GM12878 (cell line): Measurements from ENCODE around the gene CTNNA3. TPM values are rescaled to one million over a fixed set of nuclear protein-coding genes. Genes with fewer than 3 reads are reported as not detected.

Source experiments
- ATAC-seq: fragments of 200-7000 bp; cut with Tn5 transposase; 3 replicates; pipeline ENCODE4 v1.9.1; 2020; ENCODE audit warnings: mild to moderate bottlenecking, moderate library complexity
- BruUV-seq: library from RNA; stranded (reverse); fragments of 400-500 nt; replicated peaks from 2 replicates; lab custom pipeline; 2021; lab: Mats Ljungman, UMichigan
- CTCF ChIA-PET: fragments of 300-600 bp; sonication (Branson Sonifier 250); formaldehyde crosslinking; extraction: SDS; loops from one replicate; lab custom pipeline; 2021; ENCODE audit warnings: inconsistent platforms; lab: Yijun Ruan, JAX
- POLR2A ChIA-PET: fragments of 350-600 bp; formaldehyde crosslinking; extraction: SDS; loops from one replicate; lab custom pipeline; 2021; ENCODE audit warnings: inconsistent platforms; lab: Charles Lee
- RAD21 ChIA-PET: fragments of 300-600 bp; sonication (Branson Sonifier 250); formaldehyde crosslinking; loops from one replicate; lab custom pipeline; 2023; ENCODE audit warnings: antibody characterized with exemption; ENCODE audit not compliant: unreplicated experiment; lab: Charles Lee
- SMC1A ChIA-PET: fragments of 300-600 bp; sonication (Branson Sonifier 250); formaldehyde crosslinking; loops from one replicate; lab custom pipeline; 2023; ENCODE audit not compliant: unreplicated experiment, uncharacterized antibody; lab: Charles Lee
- DNase-seq: peaks from one replicate; pipeline ENCODE4 v3.0.0-alpha.2; 2011; ENCODE audit warnings: low read depth, low spot score
- FAIRE-seq: peaks from 3 replicates; lab custom pipeline; 2011; peaks lifted over from hg19 to GRCh38; lab: Jason Lieb, UNC
- H2AFZ ChIP-seq: 2 replicates; pipeline ENCODE4 v1.6.0; 2011; ENCODE audit warnings: low read depth, low read length, control low read depth; ENCODE audit not compliant: control insufficient read depth
- H3K27ac ChIP-seq: 2 replicates; pipeline ENCODE4 v1.5.1; 2011; ENCODE audit warnings: control low read depth; ENCODE audit not compliant: control insufficient read depth, insufficient read depth
- H3K27me3 ChIP-seq, 2 experiments: replicated peaks in 1 of 2; 2 replicates each; pipeline versions ENCODE4 v1.6.0 to v1.6.1; 2011; ENCODE audit warnings: low read length in 1 of 2; ENCODE audit not compliant: control insufficient read depth in 2 of 2, insufficient read depth in 2 of 2
- H3K36me3 ChIP-seq, 2 experiments: 2 replicates each; pipeline ENCODE4 v1.5.1; 2011; ENCODE audit warnings: low read length in 1 of 2; ENCODE audit not compliant: control insufficient read depth in 2 of 2, insufficient read depth in 2 of 2
- H3K4me1 ChIP-seq: 2 replicates; pipeline ENCODE4 v1.6.1; 2011; ENCODE audit warnings: mild to moderate bottlenecking, low read length, moderate library complexity, mixed read lengths; ENCODE audit not compliant: control insufficient read depth, insufficient read depth
- H3K4me2 ChIP-seq: 2 replicates; pipeline ENCODE4 v1.6.0; 2011; ENCODE audit warnings: control low read depth; ENCODE audit not compliant: control insufficient read depth, insufficient read depth
- H3K4me3 ChIP-seq: fragments of 200-600 bp; sonication (generic); 2 replicates; pipeline ENCODE4 v1.5.1; 2016
- H3K79me2 ChIP-seq: 2 replicates; pipeline ENCODE4 v1.6.0; 2011; ENCODE audit warnings: low read length; ENCODE audit not compliant: control insufficient read depth, insufficient read depth
- H3K9ac ChIP-seq: 2 replicates; pipeline ENCODE4 v1.8.0; 2011; ENCODE audit warnings: low read length, control low read depth, mixed read lengths; ENCODE audit not compliant: control insufficient read depth, insufficient read depth
- H3K9me3 ChIP-seq: replicated peaks from 3 replicates; pipeline ENCODE4 v1.5.1; 2011; ENCODE audit warnings: mild to moderate bottlenecking, low read length; ENCODE audit not compliant: control insufficient read depth, insufficient read depth
- H4K20me1 ChIP-seq: 2 replicates; pipeline ENCODE4 v1.6.0; 2011; ENCODE audit not compliant: control insufficient read depth, insufficient read depth
- EP300 ChIP-seq, 2 experiments: fragments of 150-350 bp in 1 of 2; IDR thresholded peaks; 2 replicates each; pipeline ENCODE4 v1.6.1; 2011 to 2012; ENCODE audit warnings: low read depth in 2 of 2, low read length in 2 of 2, borderline replicate concordance in 1 of 2, improper control_type of control experiment in 1 of 2, inconsistent platforms in 1 of 2; ENCODE audit not compliant: control insufficient read depth in 1 of 2
- IRF5 ChIP-seq: fragments of 450-650 bp; IDR thresholded peaks from 2 replicates; pipeline ENCODE4 v1.6.1; 2017; ENCODE audit warnings: borderline replicate concordance
- JUNB ChIP-seq: IDR thresholded peaks from 2 replicates; pipeline ENCODE4 v1.6.1; 2016; ENCODE audit warnings: antibody characterized with exemption, mild to moderate bottlenecking
- NR2F1 ChIP-seq: fragments of 450-650 bp; conservative IDR thresholded peaks from 2 replicates; pipeline ENCODE4 v1.6.1; 2017; ENCODE audit warnings: mild to moderate bottlenecking
- PAX8 ChIP-seq: fragments of 450-650 bp; IDR thresholded peaks from 2 replicates; pipeline ENCODE4 v1.6.1; 2017; ENCODE audit warnings: mild to moderate bottlenecking, moderate library complexity
- POLR2AphosphoS2 ChIP-seq: IDR thresholded peaks from 2 replicates; pipeline ENCODE4 v1.6.1; 2011; ENCODE audit warnings: low read depth, mild to moderate bottlenecking, low read length, improper control_type of control experiment, moderate library complexity
- SIN3A ChIP-seq: IDR thresholded peaks from 2 replicates; pipeline ENCODE4 v1.6.1; 2012; ENCODE audit warnings: low read depth, low read length, improper control_type of control experiment
- SMAD5 ChIP-seq: IDR thresholded peaks from 2 replicates; pipeline ENCODE4 v1.6.1; 2016; ENCODE audit warnings: antibody characterized with exemption, low read depth
- SRF ChIP-seq, 2 experiments: IDR thresholded peaks; 2 replicates each; pipeline ENCODE4 v1.6.1; 2011; ENCODE audit warnings: low read depth in 2 of 2, low read length in 2 of 2, mild to moderate bottlenecking in 1 of 2, moderate library complexity in 1 of 2
- TCF12 ChIP-seq: IDR thresholded peaks from 2 replicates; pipeline ENCODE4 v1.6.1; 2011; ENCODE audit warnings: low read depth, mild to moderate bottlenecking, low read length
- ZNF274 ChIP-seq: IDR thresholded peaks from one replicate; pipeline ENCODE4 v1.8.0; 2011; ENCODE audit not compliant: insufficient read length, insufficient read depth
- ZZZ3 ChIP-seq: IDR thresholded peaks from 2 replicates; pipeline ENCODE4 v1.6.1; 2011; ENCODE audit warnings: low read depth; ENCODE audit not compliant: control insufficient read depth, insufficient read length
- WGBS: methylation state at CpG from one replicate; pipeline ENCODE4 v1.1.6; 2016; ENCODE audit warnings: low lambda C conversion rate; ENCODE audit not compliant: insufficient replicate concordance, insufficient coverage; ENCODE audit errors: missing lambda C conversion rate; 5-methylcytosine and 5-hydroxymethylcytosine counted together
- in situ Hi-C: fragments of 300-500 bp; cut with MboI; formaldehyde crosslinking; loops from 9 replicates; pipeline ENCODE4 v1.14.3; 2018; ENCODE audit warnings: mixed read lengths
- intact Hi-C: fragments of 100-400 bp; cut with micrococcal nuclease; formaldehyde crosslinking; loops from one replicate; pipeline ENCODE4 v1.14.2; 2022; ENCODE audit not compliant: unreplicated experiment
- polyA plus RNA-seq, 11 experiments: library from polyadenylated mRNA; depleted of rRNA in 4 of 11; unstranded in 6 of 11; stranded (reverse) in 5 of 11; fragments of >200 nt; fragmentation: Nextera tagmentation in 4 of 11; fragmentation: Illumina TruSeq in 1 of 11; extraction: Ambion mirVana in 4 of 11; extraction: Trizol in 1 of 11; gene quantifications; 1 replicate in 1 of 11; 2 replicates in 10 of 11; pipeline versions ENCODE4 v1.2.1 to v1.2.3, GENCODE V29; 2011 to 2016; ENCODE audit warnings: inconsistent platforms in 2 of 11, missing spikeins in 2 of 11, low read depth in 1 of 11
- total RNA-seq, 4 experiments: library from RNA; depleted of rRNA in 3 of 4; stranded (reverse); fragments of >200 nt in 3 of 4; fragmentation: Illumina TruSeq in 1 of 4; extraction: Trizol in 1 of 4; gene quantifications; 2 replicates each; pipeline versions ENCODE4 v1.2.1 to v1.2.3, GENCODE V29; 2013 to 2021
- TF ChIP-seq, protein P1 (sequence below): fragments of 450-650 bp; IDR thresholded peaks from 2 replicates; pipeline ENCODE4 v1.6.1; 2017; ENCODE audit warnings: antibody characterized with exemption, mild to moderate bottlenecking, moderate library complexity

Gene CTNNA3
- total and polyA plus RNA-seq, 10 of the 15 experiments (the other 5 are each of a cell fraction or from before 2014, with no cell fraction given) = under 0.01 to 4.5 (median 0.22) TPM; not detected in 2

GRCh38 chr10:67319976-67320375 lies 376.0 kb downstream of the CTNNA3 start:
- H3K9ac ChIP-seq = no peak overlapping the region
- in situ Hi-C loops (no loop called here), intact Hi-C loops (no loop called here)
- H3K9me3 ChIP-seq = no peaks in the 10 kb centered on the region
- H4K20me1 ChIP-seq = no peaks in the 10 kb centered on the region
- DNase-seq (no peak), ATAC-seq (no peak), FAIRE-seq (no peak)
- H3K36me3 ChIP-seq = no peaks in the 10 kb centered on the region
- ChIA-PET SMC1A (interaction anchor here (0.7 to 1.9 kb wide), 3 partner anchors 9 to 388 kb away, joined by 4 to 5 read pairs (median 5); no protein-coding TSS in a partner anchor), RAD21 (no interaction called here), CTCF (no interaction called here), POLR2A (no interaction called here)
- 8% methylated on average over 2 of the region's 2 CpGs for WGBS
- no peak for TF ChIP-seq SMAD5
- no peak for TF ChIP-seq ZZZ3
- TF ChIP-seq NR2F1 = no peak
- TF ChIP-seq JUNB = no peak
- TF ChIP-seq IRF5 = no peak
- TF ChIP-seq POLR2AphosphoS2 = no peak
- TF ChIP-seq SRF (IDR thresholded peaks at IDR 0.05; ENCODE audit: low read depth in 2 of 2, low read length in 2 of 2) = no peak
- no peak for TF ChIP-seq PAX8
- TF ChIP-seq SIN3A = no peak
- no peak for TF ChIP-seq TCF12
- TF ChIP-seq ZNF274 = no peak
- no peak for TF ChIP-seq EP300 (IDR thresholded peaks at IDR 0.05; ENCODE audit: borderline replicate concordance in 1 of 2, control insufficient read depth in 1 of 2, low read depth in 2 of 2, low read length in 2 of 2)
- TF ChIP-seq, protein P1, sequence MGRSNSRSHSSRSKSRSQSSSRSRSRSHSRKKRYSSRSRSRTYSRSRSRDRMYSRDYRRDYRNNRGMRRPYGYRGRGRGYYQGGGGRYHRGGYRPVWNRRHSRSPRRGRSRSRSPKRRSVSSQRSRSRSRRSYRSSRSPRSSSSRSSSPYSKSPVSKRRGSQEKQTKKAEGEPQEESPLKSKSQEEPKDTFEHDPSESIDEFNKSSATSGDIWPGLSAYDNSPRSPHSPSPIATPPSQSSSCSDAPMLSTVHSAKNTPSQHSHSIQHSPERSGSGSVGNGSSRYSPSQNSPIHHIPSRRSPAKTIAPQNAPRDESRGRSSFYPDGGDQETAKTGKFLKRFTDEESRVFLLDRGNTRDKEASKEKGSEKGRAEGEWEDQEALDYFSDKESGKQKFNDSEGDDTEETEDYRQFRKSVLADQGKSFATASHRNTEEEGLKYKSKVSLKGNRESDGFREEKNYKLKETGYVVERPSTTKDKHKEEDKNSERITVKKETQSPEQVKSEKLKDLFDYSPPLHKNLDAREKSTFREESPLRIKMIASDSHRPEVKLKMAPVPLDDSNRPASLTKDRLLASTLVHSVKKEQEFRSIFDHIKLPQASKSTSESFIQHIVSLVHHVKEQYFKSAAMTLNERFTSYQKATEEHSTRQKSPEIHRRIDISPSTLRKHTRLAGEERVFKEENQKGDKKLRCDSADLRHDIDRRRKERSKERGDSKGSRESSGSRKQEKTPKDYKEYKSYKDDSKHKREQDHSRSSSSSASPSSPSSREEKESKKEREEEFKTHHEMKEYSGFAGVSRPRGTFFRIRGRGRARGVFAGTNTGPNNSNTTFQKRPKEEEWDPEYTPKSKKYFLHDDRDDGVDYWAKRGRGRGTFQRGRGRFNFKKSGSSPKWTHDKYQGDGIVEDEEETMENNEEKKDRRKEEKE = no peak
- H3K4me3 ChIP-seq = no peak overlapping the region
- H2AFZ ChIP-seq = no peak overlapping the region
- no peak overlapping the region for H3K27ac ChIP-seq
- BruUV-seq = no TSS peak
- H3K4me1 ChIP-seq = no peaks in the 10 kb centered on the region
- H3K79me2 ChIP-seq = no peaks in the 10 kb centered on the region
- no peaks in the 10 kb centered on the region for H3K27me3 ChIP-seq
- H3K4me2 ChIP-seq = no peak overlapping the region
